Prostate gland (tissue), 2 donors: ENCODE data around the gene FAM117B.

Experiments used
- POLR2A ChIP-seq: fragments of 450-650 bp; IDR thresholded peaks from one replicate; pipeline ENCODE4 v1.6.1; 2016; ENCODE audit warnings: antibody characterized with exemption, mild to moderate bottlenecking
- TF ChIP-seq, protein P1 (sequence below), 4 experiments: fragments of 200-600 bp in 2 of 4; fragments of 450-650 bp in 2 of 4; sonication (generic) in 2 of 4; IDR thresholded peaks; 1 replicate in 3 of 4; 2 replicates in 1 of 4; pipeline ENCODE4 v1.5.1; 2016 to 2019; ENCODE audit warnings: antibody characterized with exemption in 4 of 4, mild to moderate bottlenecking in 2 of 4, moderate library complexity in 2 of 4

GRCh38 chr2:202718614-202719013 is 83.8 kb downstream of the FAM117B start:
- TF ChIP-seq POLR2A = no peak
- TF ChIP-seq, protein P1, sequence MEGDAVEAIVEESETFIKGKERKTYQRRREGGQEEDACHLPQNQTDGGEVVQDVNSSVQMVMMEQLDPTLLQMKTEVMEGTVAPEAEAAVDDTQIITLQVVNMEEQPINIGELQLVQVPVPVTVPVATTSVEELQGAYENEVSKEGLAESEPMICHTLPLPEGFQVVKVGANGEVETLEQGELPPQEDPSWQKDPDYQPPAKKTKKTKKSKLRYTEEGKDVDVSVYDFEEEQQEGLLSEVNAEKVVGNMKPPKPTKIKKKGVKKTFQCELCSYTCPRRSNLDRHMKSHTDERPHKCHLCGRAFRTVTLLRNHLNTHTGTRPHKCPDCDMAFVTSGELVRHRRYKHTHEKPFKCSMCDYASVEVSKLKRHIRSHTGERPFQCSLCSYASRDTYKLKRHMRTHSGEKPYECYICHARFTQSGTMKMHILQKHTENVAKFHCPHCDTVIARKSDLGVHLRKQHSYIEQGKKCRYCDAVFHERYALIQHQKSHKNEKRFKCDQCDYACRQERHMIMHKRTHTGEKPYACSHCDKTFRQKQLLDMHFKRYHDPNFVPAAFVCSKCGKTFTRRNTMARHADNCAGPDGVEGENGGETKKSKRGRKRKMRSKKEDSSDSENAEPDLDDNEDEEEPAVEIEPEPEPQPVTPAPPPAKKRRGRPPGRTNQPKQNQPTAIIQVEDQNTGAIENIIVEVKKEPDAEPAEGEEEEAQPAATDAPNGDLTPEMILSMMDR (IDR thresholded peaks at IDR 0.05) = no peak
